Tibial artery (tissue), 4 donors: ENCODE data around the gene METTL24.

Experiments used
- DNase-seq, 2 donors: peaks; one replicate each; pipeline ENCODE4 v3.0.0-alpha.2; 2019
- H3K27ac ChIP-seq, 2 donors: fragments of 200-600 bp; sonication (generic) in 1 of 2; 1 replicate in 1 of 2; 2 replicates in 1 of 2; pipeline ENCODE4 v1.5.1; 2018 to 2019; ENCODE audit warnings: mild to moderate bottlenecking in 1 of 2
- H3K27me3 ChIP-seq, 2 donors: fragments of 200-600 bp; sonication (generic) in 1 of 2; one replicate each; pipeline versions ENCODE4 v1.5.1 to v1.6.0; 2016 to 2019
- H3K36me3 ChIP-seq, 3 donors: fragments of 200-600 bp; sonication (generic) in 2 of 3; one replicate each; pipeline ENCODE4 v1.5.1; 2016 to 2019; ENCODE audit warnings: mild to moderate bottlenecking in 2 of 3
- H3K4me1 ChIP-seq, 4 donors: fragments of 200-600 bp; sonication (generic) in 2 of 4; 1 replicate in 3 of 4; 2 replicates in 1 of 4; pipeline ENCODE4 v1.5.1; 2016 to 2019
- H3K4me3 ChIP-seq, 2 donors: fragments of 200-600 bp; sonication (generic) in 1 of 2; 1 replicate in 1 of 2; 2 replicates in 1 of 2; pipeline ENCODE4 v1.5.1; 2018 to 2019; ENCODE audit warnings: mild to moderate bottlenecking in 2 of 2
- H3K9me3 ChIP-seq, 3 donors: fragments of 200-600 bp; sonication (generic) in 1 of 3; one replicate each; pipeline ENCODE4 v1.5.1; 2016 to 2019
- CTCF ChIP-seq, 2 experiments: fragments of 200-600 bp in 1 of 2; fragments of 450-650 bp in 1 of 2; IDR thresholded peaks; one replicate each; pipeline ENCODE4 v1.5.1; 2017 to 2019; ENCODE audit warnings: antibody characterized with exemption in 2 of 2, mild to moderate bottlenecking in 1 of 2, moderate library complexity in 1 of 2
- intact Hi-C: fragments of 100-400 bp; cut with DNase I; formaldehyde crosslinking; loops from one replicate; pipeline ENCODE4 v1.15.0; 2023; ENCODE audit warnings: low total_unique reads

Gene METTL24

GRCh38 chr6:110364364-110365105, 6.4 kb upstream of the METTL24 start:
- no peak for TF ChIP-seq CTCF (IDR thresholded peaks at IDR 0.05)

GRCh38 chr6:110363748-110364147, 5.6 kb upstream of the METTL24 start:
- Histone ChIP-seq H3K4me1 (peaks cover 0 to 33% (median 11%) of the 10 kb centered on the region in 4 donors), H3K27ac (peak overlapping the region; percentile 50 to 82), H3K36me3 (no peaks in the 10 kb centered on the region), H3K27me3 (no peaks in the 10 kb centered on the region), H3K9me3 (no peaks in the 10 kb centered on the region), H3K4me3 (no peak overlapping the region)
- peak in 1 of 2 donors; percentile 74 for DNase-seq
- TF ChIP-seq CTCF (IDR thresholded peaks at IDR 0.05) = no peak
- intact Hi-C loops = no loop called here

More at GRCh38 chr6:110364364-110365105, 6.4 kb upstream of the METTL24 start:
- no peak for DNase-seq
- H3K9me3 ChIP-seq = no peaks in the 10 kb centered on the region
- peaks cover 0 to 28% (median 10%) of the 10 kb centered on the region in 4 donors for H3K4me1 ChIP-seq
- no peaks in the 10 kb centered on the region for H3K27me3 ChIP-seq
- no peaks in the 10 kb centered on the region for H3K36me3 ChIP-seq
- H3K27ac ChIP-seq = peak overlapping the region; percentile 50 to 82
- no peak overlapping the region for H3K4me3 ChIP-seq
- intact Hi-C loops = no loop called here

GRCh38 chr6:110360676-110361075, 2.5 kb upstream of the METTL24 start:
- Histone ChIP-seq H3K27me3 (no peaks in the 10 kb centered on the region), H3K9me3 (no peaks in the 10 kb centered on the region), H3K4me3 (no peak overlapping the region), H3K27ac (no peak overlapping the region), H3K4me1 (peaks cover 0 to 56% (median 20%) of the 10 kb centered on the region in 4 donors), H3K36me3 (no peaks in the 10 kb centered on the region)
- no peak for DNase-seq
- no peak for TF ChIP-seq CTCF (IDR thresholded peaks at IDR 0.05)
- intact Hi-C loops = no loop called here

GRCh38 chr6:110359556-110359955, 1.4 kb upstream of the METTL24 start:
- Histone ChIP-seq H3K9me3 (no peaks in the 10 kb centered on the region), H3K36me3 (no peaks in the 10 kb centered on the region), H3K27me3 (no peaks in the 10 kb centered on the region), H3K4me1 (peaks cover 0 to 62% (median 26%) of the 10 kb centered on the region in 4 donors), H3K4me3 (no peak overlapping the region), H3K27ac (peak overlapping the region; percentile 94 to 98)
- intact Hi-C loops = no loop called here
- DNase-seq = no peak
- TF ChIP-seq CTCF (IDR thresholded peaks at IDR 0.05) = no peak

- no peak for DNase-seq
- H3K27ac ChIP-seq = peak overlapping the region; percentile 94 to 98
- intact Hi-C loops = no loop called here
- H3K9me3 ChIP-seq = no peaks in the 10 kb centered on the region
- no peaks in the 10 kb centered on the region for H3K36me3 ChIP-seq
- peaks cover 0 to 62% (median 21%) of the 10 kb centered on the region in 4 donors for H3K4me1 ChIP-seq
- TF ChIP-seq CTCF (IDR thresholded peaks at IDR 0.05) = no peak
- peak overlapping the region; percentile 69 to 80 for H3K4me3 ChIP-seq
- H3K27me3 ChIP-seq = no peaks in the 10 kb centered on the region
Measured at GRCh38 chr6:110358553-110359160, 508 bp upstream of the METTL24 start.
